Raji (cell line): ENCODE results near the gene SLC15A4.

Experiments
- POLR2A ChIP-seq: IDR thresholded peaks from 2 replicates; pipeline ENCODE4 v1.6.1; 2011; ENCODE audit warnings: low read depth, low read length, control low read depth; ENCODE audit not compliant: insufficient read depth

The SLC15A4 gene

DNA sequence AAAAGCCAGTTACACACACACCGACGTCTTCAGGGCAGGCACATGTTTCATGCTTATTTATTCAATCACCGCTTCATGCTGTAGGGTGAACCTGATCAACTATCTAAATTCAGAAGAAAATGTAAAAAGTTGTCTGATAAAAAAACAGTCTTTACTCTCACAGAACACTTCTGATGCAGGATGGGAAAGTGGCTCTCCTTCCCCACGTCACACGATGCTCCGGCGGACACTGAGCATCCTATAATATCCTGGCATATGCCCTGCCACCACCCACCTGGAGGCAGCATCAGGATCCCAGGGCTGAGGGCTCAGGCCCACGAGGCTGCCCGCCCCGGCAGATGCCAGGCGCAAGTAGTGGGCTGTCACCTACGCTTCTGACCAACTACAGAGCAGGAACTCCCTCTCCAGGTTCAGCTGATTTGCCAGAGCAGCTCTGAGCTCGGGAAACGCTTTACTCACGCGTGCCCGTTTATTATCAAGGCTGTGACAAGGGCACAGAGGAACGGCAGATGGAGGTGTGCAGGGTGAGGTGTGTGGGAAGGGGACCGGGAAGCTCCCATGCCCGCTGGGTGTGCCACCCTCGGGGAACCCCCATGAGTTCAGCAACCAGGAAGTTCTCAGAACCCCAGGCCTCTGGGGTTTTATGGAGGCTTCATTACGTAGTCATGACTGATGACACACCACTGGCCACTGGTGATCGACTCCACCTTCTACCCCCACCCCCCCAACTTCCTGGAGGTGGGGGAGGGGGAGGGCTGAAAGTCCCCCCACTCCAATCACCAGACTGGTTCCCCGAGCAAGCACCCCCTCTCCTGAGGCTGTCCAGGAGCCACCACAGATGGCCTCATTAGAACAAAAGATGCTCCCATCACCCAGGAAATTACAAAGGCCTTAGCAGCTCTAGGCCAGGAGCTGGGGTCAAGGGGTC is 32.1 kb downstream of the SLC15A4 start:
- TF ChIP-seq POLR2A = no peak

DNA sequence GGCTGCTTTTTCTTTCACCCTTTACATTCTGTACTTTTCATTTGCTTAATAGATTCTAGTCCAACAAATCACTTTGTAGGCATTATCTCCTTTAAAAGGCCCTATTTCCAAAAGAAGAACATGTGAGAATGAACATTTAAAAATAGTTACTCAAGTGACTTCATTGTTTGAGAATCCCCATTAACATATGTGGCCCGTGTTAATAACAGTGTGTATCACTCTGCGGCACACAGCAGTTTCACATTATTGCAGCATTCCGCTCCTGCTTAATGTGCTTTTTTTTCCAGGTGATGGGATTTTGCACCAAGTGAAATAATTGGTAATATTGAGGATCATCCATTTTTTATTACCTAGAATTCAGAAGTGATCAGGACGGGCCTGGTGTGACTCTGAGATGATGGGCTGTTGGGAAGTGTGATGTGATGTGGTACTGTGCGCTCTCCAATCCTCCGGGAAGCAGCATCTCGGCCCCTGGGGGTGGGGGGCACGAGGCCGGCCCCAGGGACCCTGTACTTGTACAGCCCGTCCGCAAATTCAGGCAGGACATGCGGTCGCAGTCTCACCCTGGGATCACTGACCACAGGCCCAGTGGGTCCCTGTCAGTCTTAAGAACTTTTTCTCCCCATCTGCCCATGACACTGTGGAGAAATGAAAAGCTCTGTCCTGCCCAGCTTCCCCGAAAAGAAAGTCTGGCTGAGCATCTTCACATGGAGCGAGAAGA is 32.9 kb downstream of the SLC15A4 start:
- TF ChIP-seq POLR2A = no peak

DNA sequence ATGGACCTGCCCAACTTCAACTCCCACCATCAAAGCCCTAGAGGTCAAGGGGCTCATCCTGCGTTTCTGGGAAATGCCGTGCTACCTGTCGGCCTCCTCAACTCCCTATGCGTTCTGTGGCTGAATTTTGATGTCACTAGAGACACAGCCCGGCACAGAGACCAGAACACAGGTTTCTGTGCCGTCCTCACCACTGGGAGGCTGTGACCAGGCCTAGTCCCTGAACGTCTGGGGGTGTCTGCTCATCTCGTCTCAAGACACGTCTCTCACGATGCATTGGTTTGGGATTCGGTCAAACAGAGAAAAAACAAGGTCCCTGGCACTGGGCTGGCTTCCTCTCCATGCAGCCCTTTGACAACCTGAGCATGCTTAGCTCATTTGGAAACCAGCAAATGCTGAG is 33.5 kb downstream of the SLC15A4 start:
- TF ChIP-seq POLR2A = no peak

DNA sequence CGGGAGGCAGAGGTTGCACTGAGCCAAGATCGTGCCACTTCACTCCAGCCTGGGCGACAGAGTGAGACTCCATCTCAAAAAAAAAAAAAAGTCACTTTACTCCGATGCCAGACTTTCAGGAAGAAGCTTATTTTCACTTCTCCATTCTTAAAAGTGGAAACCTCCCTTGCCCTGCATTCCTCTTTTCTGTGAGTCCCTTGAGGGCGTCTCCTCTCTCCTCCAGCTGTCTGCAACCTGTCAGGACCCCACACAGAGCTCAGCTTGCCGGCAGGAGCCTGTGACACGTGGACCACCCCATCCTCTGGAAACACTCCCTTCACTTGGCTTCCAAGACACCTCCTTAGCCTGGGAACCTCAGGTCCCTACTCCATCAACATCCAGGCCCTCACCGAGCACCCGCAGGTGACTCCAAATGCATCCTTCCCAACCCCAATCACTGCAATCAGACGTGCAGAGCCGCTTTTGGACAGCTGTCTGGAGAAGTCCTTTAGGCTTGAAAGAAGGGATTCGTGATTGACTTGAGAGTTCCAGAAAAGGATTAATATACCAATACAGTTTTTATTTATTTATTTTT is 34.3 kb downstream of the SLC15A4 start:
- no peak for TF ChIP-seq POLR2A

DNA sequence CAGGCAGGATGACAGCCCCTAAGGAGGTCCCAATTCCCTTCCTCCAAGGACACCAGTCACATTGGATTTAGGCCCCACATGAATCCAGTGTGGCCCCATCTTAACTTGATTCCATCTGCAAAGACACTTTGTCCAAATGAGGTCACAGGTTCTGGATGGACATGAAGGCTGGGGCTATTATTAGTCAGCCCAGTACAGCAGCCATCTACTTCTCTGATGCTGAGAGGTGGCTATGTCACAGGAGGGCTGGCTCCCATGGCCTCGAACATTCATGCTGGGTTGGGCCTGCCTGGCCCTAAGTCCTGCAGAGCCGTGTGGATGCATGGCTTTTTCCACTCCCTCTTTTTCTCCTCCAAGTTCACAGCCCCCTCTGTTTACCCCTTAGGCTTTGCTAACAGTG is 35.9 kb downstream of the SLC15A4 start:
- no peak for TF ChIP-seq POLR2A

DNA sequence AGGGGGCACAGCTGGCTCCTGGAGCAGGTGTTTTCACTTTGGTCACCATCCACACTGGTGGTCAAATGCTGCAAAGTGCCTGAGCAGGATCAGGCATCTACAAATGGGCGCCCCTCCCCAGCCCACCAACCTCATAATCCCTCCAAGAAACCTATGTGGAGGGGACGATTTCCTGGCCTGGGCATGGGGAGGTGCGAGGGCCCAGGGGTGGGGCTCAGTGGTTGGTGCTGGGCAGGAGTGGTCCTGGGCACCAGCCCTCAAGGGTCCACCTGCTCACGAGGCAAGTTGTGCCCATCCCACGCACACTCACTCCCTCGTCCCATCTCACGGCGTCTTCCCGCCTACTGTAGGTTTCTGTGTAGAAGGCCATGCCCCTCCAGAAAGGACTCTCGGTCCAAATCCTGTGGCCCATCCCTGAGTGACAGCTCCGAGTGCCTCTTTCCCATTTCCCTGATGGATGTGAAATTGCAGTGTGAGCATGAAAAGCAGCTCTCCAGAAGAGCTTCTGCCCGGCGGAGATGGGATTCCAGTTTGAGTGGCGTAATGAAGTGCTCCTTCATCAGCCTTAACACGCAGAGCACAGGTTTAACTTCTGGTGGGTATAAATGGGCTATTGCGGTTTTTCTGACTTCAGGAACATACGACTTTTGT is 36.9 kb downstream of the SLC15A4 start:
- no peak for TF ChIP-seq POLR2A

DNA sequence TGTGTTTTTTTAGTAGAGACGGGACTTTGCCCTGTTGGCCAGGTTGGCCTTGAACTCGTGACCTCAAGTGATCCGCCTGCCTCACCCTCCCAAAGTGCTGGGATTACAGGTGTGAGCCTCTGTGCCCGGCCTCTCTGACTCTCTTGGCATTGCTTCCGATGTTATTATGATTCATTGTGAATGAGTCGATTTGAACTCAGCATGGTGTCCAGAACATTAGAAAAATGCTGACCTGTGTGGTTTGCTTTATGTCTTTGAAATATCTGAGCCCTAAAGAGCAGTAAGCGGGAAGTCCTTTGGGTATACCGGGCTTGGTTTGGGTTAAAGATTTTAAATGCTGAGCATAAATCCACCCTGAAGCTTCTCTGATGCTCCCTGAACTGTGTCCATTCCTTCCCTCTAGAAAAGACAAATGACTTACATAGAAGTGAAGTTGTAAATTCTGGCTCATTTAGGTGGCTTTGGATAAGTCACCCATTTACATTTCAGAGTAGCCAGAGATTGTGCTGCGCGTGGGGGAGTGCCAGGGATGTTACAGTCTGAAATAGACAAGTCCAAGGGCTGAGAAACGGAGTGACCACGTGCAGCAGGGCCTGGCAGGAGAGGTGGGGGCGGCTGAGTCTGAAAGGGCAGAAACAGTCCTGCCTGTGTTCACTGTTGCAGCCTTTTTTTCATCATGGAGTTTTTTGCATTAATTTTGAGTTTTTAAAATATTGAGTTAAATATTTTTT is 39.6 kb downstream of the SLC15A4 start:
- TF ChIP-seq POLR2A = no peak

DNA sequence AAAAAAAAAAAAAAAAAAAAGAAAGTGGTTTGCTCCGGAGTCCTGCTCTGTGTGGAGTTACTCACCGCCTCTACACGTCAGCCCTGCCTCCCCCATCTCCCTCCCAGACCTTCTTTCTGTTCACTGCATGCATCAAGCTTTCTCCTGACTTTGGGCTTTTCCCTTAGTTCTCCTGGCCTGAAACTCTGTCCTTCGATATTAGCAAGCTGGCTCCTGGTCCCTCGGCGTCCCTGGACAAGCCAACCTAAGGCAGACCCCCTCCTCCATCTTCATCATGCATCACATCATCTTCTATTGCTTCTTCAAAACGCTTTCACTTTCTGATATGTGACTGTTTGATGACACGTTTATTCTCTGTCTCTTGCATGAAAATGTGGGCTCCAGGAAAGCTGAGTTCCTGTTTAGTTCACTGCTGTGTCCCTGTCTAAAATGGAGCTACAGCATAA is 40.6 kb downstream of the SLC15A4 start:
- 0 out of 2 replicates have a peak, but pooled peaks have one; percentile 15 for TF ChIP-seq POLR2A

DNA sequence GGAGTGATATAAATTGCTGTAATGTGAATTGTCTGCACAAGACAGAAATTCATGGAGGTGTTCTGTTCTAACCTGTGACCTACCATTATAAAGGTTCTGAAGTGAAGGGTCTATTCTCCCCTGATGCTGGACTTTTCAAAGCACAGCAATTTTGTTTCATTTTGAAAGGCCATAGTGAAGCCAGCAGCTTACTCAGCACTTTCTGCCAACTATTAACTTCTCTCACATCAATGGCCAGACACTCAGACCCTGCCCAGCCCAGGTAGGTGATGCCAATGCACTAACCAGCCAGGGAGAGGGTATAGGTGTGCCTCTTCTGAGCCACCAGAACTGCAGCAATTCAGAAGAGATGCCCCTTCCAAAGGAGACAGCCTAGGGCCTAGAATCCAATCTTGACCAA is 43.9 kb downstream of the SLC15A4 start:
- no peak for TF ChIP-seq POLR2A

DNA sequence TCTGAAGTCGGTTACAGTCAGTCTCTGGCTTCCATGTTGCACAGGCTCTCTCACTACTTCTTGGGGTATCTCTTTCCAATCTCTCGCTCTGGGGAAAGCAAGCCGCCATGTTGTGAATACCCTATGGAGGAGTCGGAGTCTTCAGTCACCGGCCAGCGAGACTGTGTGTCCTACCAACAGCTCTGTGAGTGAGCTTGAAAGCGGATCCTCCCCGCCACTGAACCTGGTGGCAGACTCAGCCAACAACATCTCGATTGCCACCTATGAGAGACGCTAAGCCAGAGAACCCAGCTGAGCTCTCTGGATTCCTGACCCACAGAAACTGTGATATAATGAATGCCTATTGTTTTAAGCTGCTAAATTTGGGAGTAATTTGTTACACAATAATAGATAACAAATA is 51.5 kb downstream of the SLC15A4 start:
- TF ChIP-seq POLR2A = no peak

DNA sequence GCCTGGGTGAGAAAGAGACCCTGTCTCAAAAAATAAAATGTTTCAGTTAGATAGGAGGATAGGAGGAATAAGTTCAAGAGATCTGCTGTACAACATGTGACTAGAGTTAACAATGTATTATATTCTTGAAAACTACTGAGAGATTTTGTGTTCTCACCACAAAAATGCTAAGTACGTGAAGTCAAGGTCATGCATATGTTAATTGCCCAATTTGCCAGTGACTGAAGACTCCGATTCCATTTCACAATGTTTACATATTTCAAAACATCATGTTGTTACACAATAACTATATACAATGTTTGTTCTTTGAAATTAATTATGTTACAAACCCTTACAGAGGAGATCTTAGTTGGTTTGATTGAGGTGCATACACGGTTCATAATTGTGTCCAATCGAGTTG is 52.1 kb downstream of the SLC15A4 start:
- no peak for TF ChIP-seq POLR2A

DNA sequence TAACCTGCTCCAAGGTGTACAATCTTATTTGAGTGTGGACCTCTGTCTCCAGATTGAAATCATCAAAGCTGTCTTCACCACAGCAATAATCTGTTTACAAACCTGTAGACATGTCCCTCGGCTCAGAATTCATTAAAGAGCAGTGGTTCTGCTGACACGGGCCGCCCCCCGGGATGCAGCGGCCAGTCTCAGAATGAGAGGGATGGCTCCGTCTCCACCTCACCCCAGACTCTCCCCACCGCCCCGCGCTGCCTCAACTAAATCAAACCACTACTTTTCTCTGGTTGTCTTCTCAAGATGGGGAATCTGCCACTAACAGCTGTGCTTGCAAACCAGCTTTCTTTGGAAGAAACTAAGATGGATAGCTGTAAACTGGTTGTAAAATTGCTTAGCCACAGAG is 56.2 kb downstream of the SLC15A4 start:
- no peak for TF ChIP-seq POLR2A

DNA sequence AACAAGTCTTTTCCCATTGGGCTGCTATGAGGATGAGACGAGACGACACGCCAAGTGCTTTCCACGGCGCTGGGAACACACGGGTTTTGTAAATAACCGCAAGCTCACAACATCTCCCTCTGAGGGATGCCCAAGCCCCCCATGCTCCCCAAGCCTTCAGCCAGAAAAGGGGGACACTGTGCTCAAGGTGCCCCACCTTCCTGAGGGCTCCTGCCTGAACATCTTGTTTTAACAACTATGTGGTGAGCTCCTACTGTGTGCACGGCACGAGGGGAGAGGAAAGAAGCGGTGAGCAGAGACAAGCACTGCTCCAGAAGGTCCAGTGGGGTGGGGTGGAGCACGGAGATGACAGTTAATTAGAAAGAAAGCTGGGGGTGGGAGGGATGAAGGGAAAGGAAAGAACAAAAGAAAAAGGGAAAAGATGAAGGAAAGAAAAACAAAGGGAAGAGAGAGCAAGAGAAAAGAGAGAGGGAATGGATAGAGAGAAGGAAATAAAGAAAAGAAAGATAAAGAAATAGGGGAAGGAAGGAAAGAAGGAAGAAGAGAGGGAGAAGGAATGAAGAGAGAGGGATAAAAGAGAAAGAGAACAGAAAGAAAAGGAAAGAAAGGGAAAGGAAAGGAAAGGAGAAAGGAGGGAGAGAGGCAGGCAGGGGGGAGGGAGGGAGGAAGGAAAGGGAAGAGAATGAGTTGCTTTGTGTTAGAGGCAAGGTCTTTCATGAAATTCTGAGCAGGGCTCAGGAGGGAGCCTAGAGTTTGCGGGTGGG is 56.8 kb downstream of the SLC15A4 start:
- TF ChIP-seq POLR2A = no peak

DNA sequence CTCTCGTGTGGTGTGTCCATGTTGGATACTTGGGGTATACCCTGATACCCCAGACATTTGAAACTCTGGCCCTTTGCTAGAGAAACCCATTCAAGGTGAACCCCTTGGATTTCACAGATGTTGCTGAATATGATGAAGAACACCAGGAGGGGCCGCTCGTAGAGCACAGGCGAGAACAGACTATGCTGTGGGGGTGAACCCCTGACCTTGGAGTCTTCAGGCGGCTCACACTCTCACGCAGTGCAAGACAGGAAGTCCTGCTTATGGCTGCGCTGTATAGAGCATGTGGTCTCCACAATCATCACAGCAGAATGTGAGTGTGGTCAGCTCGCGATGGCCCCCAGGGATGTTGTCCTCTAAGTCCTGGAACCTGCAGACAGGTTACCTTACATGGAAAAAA is 60.4 kb downstream of the SLC15A4 start:
- no peak for TF ChIP-seq POLR2A
